GM18502 (cell line): ENCODE data around the gene LRP1.

Experiments
- ATAC-seq: cut with Tn5 transposase; IDR thresholded peaks from one replicate; pipeline ENCODE4 v1.9.1; 2021; ENCODE audit warnings: mild to moderate bottlenecking; ENCODE audit not compliant: unreplicated experiment, poor library complexity

LRP1 gene

DNA sequence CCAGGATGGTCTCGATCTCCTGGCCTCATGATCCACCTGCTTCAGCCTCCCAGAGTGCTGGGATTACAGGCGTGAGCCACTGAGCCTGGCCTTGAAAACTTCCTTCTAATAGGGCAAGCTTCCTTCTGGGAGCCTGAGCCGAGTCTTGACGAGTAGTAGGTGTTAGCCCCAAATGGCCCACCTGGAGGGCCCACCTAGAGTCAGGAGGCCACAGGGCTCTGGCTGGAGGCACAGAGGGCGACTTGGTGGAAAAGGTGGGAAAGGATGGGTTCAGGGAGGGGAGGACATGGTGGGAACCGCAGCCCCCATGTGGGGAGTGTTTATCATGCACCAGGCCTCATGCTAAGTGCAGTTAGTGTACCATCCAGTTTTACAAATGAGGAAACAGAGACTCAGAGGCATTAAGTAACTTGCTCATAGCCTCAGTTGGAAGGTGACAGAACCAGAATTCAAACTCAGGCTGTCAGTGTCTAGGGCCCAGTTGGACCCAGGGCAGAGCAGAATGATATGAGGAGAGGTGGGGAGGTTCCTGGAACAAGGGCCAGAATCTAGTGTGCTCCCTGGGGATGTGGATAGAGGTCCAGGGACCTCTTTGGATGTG lies 22.2 kb downstream of the LRP1 start:
- no peak for ATAC-seq

DNA sequence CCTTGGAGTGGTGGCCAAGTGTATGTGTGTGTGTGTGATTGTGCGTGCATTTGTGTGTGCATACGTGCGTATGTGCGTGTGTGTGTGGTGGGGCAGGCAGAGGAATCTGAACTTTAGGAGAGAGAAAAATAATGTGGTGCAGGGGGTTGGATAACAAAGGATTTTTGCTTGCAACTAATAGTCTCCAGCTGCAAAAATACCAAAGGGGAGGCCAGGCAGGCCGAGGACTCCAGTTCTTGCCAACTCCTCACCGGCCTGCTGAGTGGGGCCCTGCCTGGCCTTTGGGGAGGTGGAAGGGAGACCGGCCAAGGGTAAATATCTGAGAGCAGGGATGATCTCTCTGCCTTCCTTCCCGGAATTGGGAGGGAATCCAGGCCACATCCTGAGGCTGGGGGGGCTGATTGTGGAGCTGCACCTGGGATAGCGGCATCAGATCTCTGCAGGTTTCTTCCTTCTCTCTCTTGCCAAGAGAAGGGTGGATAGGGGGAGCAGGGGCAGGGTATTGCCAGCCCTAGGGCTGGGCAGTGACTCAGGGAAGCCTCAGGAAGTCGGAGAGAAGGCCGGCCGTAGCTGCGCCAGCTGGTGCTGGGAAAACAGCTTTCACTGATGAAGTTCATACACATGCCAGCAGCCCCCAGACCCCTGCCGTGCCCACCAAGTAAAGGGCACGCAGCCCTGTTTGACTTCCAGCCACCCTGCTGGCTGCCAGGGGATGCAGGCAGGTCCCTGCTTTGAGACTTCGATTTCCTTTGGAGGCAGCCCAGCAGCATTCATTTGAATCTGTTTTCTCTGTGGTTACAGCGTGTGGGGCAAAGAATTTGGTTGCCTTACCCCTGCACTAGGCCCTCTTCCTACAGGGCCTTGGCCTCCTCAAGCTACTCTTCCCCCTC lies 23.7 kb downstream of the LRP1 start:
- no peak for ATAC-seq

DNA sequence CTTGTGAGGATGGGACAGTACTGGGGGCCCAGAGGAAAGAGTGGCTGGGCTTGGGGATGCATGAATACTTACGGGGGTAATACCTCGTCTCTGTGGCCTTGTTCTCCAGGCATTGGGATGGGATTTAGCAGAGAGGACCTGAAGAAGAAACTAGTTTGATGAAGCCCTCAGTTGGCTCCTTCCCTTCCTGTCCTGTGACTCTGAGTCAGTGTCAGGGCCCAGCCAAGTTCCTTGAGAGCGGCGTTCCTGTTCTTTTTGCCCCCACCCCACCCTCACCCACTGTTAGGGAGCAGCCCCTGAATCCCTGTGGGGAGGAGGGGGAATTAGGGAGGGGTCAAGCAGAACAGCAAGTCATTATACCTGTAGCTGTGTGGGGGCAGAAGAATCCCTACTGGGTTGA lies 24.4 kb downstream of the LRP1 start:
- ATAC-seq: no peak

DNA sequence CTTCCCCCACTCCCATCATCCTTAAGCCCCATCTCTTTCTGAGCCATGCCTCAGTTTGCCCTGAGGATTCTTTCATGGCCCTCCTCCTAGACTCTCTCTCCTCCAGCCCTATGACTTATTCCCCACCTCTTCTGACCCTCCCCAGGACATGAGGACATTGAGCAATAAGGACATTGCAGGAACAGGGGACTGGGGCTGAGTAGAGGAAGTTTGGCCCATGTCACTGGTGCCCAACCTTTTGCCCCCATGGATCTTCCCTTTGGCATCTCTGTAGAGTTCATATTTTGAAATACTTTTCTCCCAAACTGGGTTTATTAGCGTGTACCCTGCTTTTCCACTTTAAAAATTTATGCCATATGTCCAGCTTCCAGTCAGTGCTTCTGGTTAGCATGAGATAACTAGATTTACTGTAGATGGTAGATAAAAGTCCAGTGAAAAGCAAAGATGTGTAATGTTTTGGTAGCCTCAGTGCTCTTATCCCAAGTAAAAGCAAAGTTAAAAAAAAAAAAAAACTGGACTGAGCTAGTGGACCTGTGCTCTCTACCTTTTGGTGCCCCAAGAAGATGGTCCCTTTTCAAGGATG lies 25.2 kb downstream of the LRP1 start:
- no peak for ATAC-seq

DNA sequence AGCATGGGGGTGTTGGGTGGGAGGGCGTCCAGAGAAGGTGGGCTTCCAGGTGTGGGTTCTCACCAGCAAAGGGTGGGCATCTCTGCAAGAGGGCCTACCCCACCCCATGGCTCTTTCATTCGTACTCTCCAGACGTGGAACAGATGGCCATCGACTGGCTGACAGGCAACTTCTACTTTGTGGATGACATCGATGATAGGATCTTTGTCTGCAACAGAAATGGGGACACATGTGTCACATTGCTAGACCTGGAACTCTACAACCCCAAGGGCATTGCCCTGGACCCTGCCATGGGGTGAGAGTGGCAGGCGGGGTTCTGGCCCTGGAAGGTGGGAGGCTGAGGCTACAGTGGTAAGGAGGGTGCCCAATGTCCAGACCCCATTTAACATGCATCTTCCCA lies 25.8 kb downstream of the LRP1 start:
- ATAC-seq: no peak

DNA sequence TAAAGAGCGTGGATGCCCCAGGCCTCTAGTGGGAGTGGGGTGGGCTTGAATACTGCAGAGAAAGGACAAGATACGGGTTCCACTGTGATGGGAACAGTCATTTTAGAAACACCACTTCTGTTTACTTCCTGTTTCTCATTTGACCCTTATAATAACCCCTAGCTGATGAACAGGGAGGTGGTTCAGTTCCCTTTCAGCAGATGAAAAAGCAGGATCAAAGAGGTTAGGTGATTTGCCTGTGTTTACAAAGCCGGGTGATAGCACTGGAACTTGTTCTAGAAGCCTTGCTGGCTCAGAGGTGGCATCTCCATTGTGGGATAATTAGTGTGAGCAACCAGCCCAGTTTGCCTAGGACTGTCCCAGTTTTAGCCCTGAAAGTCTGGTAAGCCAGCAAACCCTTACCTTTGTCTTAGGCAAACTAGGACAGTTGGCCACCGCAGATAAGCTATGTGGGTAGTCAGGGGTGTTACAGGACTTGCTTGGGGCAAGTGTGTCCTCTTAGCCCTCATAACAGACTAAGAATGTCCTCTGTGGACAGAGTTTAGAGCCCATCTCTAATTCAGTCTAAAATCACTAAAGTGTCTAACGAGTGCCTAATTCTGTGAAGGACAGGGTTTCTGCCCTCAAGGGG lies 26.6 kb downstream of the LRP1 start:
- ATAC-seq: no peak

DNA sequence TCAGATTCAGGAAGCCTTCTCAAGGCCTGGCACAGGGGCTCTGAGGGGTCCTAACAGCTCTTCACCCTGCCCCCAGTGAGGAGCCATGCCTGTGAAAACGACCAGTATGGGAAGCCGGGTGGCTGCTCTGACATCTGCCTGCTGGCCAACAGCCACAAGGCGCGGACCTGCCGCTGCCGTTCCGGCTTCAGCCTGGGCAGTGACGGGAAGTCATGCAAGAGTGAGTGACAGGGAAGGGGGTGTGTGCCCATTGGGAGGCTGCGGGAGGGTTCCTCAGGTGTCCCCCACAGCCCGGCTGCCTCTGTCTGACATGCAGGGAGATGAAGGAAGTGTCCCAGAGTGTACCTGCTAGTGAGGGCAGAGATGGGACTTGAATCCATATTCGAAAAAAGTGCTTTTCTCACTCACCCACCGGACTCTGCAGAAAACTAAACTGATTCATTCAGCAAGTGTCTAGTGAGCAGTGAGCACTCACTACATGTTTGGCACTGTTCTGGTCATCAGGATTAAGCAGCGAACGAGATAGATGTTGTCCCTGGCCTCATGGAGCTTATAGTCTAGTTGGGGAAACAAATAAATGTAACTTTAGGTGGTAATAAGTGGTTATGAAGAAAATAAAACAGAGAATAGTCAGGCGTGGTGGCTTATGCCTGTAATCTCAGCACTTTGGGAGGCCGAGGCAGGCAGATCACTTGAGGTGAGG lies 28.6 kb downstream of the LRP1 start:
- no peak for ATAC-seq

DNA sequence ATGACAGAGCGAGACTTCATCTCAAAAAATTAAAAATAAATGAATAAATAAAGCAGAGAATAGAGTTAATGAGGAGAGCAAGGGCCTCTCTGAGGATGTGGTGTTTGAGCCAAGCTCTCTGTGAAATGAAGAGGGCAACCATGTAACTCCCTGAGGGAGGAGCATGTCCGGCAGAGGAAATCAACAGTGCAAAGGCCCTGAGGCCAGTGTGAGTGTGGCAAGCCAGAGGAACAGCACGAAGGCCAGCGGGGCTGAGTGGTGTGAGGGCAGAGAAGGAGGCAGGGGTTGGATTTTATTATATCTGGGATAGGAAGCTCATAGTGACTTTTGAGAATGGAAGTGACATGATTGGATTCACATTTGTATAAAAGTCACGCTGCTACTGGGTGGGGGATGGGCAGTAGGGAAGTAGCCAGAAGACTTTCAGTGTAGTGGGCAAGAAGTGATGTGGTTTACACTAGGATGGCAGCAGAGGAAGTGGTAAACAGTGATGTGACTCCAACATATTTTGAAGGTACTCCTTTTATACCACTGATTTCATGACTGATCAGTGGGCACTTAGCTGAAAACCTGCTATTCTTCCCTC lies 29.4 kb downstream of the LRP1 start:
- no peak for ATAC-seq

DNA sequence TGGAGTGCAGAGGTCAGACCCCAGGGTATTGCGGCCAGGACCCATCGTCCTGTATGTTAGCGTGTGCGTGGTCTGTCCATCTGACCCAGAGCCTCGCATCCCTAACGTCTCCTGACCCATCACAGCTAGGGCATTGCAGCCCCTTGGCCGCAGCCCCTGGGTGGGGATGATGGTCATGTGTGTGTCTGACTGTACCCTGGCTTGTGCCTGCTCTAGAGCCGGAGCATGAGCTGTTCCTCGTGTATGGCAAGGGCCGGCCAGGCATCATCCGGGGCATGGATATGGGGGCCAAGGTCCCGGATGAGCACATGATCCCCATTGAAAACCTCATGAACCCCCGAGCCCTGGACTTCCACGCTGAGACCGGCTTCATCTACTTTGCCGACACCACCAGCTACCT lies 29.9 kb downstream of the LRP1 start:
- no peak for ATAC-seq

DNA sequence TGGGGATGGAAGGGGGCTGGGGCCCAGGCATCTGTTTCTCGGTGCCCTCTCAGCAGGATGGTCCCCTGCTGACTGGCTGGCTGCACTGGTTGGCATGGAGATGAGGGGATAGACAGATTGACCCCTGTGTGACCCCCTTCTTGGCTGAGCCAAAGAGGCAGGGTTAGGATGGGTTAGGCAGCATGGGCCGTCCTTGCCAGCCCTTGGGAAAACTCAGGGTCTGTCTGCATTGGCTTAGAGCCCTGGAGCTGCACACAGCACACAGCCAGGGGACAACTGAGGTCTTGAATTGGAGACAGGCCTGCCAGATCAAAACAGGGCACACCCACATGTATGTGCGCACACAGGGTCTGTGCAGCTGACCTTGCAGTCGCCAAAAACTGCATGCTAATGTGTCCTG lies 30.4 kb downstream of the LRP1 start:
- ATAC-seq: no peak

DNA sequence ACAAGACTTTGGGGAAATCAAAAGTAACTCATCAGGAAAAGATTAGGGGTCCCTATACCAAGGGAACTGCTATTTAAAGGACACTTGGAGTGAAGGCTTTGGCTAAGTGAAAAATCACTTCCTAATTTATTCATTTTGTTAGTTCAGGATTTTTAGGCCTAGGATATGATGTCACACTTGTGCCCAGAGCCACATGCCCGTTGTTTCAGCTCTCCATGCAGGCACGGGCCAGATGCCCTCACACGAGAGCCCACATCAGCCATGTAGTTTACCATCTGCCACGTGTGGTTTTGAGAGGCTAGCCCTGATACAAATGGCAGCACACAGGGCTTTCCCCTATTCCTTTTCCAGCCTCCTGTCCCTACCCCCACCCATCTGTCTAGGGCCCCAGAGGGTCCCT lies 31.0 kb downstream of the LRP1 start:
- no peak for ATAC-seq

DNA sequence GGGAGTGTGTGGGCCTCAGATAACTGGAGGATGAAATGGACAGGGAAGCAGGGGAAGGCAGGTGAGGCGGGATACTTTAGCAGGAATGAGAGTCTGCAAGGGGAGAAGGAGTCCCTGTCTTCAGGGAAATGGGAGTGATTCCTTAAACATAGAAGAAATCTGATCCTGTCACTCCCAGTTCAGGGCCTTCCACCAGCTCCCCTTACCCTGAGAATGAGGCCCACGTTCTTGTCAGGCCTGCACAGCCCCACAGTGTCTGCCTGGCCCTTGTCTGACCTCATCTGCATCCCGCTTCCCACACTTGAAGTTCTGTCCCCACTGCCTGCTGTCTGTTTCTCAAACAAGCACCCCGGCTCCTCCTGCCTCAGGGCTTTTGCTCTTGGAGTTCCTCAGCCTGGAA lies 31.8 kb downstream of the LRP1 start:
- no peak for ATAC-seq

DNA sequence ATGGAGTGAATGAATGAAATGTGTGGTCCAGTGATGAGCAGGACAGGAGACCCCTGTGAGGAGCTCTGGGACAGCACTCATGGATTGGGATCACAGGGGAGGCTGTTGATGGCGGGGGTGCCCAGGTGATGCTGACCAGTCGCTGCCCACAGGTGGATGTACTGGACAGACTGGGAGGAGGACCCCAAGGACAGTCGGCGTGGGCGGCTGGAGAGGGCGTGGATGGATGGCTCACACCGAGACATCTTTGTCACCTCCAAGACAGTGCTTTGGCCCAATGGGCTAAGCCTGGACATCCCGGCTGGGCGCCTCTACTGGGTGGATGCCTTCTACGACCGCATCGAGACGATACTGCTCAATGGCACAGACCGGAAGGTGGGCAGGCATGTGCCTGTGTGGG lies 32.5 kb downstream of the LRP1 start:
- no peak for ATAC-seq

DNA sequence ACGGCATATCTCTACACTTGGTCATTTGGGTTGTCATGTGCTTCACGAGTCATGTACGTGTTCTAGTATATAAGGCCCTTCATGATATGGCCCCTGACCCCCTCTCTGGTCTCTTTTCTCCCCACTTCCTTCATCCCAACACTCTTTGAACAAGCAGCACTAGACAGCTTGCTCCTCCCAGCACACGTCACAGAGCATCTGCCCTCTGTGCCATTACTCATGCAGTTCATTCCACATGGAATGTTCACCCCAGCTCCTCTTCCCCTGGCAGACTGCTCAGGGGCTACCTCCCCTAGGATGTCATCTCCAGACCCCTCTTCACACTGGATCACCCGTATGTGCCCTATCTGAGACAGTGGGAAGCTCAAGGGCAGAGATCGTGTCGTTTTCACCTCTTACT lies 33.2 kb downstream of the LRP1 start:
- ATAC-seq: no peak

DNA sequence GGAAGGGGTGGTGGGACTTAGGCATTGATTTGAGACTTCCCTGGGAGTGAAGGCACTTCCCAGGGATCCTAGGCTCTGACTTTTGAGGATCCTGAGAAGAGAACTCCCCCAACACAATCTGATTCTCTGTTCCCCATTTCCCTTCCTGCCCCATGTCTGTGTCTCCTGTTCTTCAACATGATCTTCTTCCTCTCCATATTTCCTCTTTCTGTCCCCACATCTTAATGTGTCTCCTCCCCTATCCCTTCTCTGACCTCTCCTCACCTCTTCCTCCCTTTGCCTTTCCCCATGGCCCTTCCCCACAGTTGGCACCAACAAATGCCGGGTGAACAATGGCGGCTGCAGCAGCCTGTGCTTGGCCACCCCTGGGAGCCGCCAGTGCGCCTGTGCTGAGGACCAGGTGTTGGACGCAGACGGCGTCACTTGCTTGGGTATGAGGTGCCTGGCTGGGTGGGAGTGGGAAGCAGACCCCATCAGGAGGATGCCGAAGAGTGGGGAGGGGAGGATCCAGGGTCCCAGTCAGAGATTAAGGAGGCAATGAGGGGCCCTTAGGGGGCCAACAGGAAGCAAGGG lies 34.4 kb downstream of the LRP1 start:
- ATAC-seq: no peak

DNA sequence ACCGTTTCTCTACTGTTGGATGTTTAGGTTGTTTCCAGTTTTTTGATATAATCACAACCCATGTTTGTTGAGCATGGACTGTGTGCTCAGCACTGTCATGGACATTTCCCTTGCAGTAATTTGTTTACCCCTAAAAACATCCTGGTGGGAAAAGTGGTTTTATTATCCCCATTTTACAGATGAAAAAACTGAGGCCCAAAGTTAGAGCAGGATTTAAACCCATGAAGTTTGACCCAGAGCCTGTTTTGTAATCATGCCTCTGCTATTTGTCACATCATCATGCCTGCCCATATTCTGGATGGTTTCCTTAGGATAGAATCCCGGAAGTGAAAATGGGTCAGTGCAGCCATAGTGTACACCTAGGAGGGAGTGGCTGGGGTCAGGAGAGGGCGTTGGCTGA lies 36.2 kb downstream of the LRP1 start:
- no peak for ATAC-seq

DNA sequence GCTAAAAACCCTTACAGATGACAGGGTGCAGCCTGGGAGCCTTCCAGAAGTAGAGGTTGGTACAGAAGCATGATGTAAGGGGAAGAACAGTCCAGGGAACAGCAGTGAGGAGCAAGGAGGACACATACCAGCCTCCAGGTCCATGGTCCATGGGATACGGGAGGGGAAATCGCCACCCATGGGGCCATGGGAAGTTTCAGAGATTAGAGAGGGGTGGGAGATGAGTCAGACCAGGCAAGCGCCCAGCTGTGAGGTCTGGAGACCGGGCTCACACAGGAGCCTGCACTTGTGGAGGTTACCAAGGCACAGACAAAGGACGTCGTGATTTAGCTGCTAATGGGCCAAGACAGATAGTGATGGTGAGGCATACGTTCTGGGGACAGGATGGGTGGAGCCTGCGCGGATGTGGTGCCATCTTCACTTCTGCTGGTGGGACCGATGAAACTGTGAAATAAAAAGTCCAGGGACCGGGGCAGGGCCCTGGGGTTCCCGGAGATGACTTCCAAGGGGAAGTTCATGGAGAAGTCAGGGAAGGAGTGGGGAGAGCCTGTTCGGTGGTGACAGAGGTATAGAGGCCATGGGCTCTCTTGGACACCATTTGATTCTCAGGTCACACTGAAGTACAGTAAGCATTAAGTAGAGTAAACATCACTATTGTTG lies 36.8 kb downstream of the LRP1 start:
- no peak for ATAC-seq

DNA sequence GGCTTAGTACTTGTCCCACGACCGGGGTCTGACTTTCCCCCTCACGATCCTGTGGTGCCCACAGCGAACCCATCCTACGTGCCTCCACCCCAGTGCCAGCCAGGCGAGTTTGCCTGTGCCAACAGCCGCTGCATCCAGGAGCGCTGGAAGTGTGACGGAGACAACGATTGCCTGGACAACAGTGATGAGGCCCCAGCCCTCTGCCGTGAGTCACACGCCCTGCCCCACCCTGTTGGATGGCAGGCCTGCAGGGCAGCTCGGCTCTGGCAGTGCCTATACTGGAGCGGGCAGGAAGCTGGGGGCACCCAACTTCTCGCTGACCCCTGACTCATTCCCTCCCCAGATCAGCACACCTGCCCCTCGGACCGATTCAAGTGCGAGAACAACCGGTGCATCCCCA lies 37.5 kb downstream of the LRP1 start:
- ATAC-seq: no peak

DNA sequence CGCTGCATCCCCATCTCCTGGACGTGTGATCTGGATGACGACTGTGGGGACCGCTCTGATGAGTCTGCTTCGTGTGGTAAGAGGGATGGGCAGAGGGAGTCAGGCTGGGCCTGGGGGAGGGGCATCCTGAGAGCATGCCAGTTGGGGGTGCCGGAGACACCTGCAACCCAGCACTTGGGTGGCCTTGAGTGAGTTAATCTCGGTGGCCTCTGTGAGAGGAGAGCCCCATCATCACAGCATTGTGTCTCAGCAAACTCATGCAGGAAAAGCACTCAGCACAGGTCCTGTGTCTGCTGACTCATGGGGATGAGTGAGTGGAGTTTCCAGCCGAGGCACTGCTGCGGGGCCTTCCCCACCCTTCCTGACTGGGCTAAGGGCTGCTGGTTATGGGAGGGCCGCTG lies 38.7 kb downstream of the LRP1 start:
- ATAC-seq: no peak
